Measurements from ENCODE around the gene MAPK1. TPM values are rescaled to one million over a fixed set of nuclear protein-coding genes. Genes with fewer than 3 reads are reported as not detected.

MAPK1 gene
- total RNA-seq, 1 experiment from 2014 or later: 87.4 TPM

- TF ChIP-seq NR3C1 (CRISPR knock-in tag; conservative IDR thresholded peaks at IDR 0.05; ENCODE audit: low read depth) (no peak), TCF7 (CRISPR knock-in tag; IDR thresholded peaks at IDR 0.05; ENCODE audit: low read depth) (no peak), ZNF423 (CRISPR knock-in tag; IDR thresholded peaks at IDR 0.05) (no peak), MLX (CRISPR knock-in tag; IDR thresholded peaks at IDR 0.05) (no peak), TEAD4 (CRISPR knock-in tag; IDR thresholded peaks at IDR 0.05) (no peak)
- TF ChIP-seq, protein P1, sequence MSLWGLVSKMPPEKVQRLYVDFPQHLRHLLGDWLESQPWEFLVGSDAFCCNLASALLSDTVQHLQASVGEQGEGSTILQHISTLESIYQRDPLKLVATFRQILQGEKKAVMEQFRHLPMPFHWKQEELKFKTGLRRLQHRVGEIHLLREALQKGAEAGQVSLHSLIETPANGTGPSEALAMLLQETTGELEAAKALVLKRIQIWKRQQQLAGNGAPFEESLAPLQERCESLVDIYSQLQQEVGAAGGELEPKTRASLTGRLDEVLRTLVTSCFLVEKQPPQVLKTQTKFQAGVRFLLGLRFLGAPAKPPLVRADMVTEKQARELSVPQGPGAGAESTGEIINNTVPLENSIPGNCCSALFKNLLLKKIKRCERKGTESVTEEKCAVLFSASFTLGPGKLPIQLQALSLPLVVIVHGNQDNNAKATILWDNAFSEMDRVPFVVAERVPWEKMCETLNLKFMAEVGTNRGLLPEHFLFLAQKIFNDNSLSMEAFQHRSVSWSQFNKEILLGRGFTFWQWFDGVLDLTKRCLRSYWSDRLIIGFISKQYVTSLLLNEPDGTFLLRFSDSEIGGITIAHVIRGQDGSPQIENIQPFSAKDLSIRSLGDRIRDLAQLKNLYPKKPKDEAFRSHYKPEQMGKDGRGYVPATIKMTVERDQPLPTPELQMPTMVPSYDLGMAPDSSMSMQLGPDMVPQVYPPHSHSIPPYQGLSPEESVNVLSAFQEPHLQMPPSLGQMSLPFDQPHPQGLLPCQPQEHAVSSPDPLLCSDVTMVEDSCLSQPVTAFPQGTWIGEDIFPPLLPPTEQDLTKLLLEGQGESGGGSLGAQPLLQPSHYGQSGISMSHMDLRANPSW (CRISPR knock-in tag; conservative IDR thresholded peaks at IDR 0.05; ENCODE audit: low read depth): no peak
- ChIA-PET CTCF (no interaction called here), POLR2A (no interaction called here)
- Mint-ChIP-seq H3K27ac (no peak overlapping the region), H3K4me1 (peaks cover 65% of the 10 kb centered on the region), H3K9me3 (no peaks in the 10 kb centered on the region), H3K27me3 (ENCODE audit: low read depth) (no peaks in the 10 kb centered on the region), H3K4me3 (peak overlapping the region; percentile 96), H3K36me3 (no peaks in the 10 kb centered on the region)
- DNase-seq (ENCODE audit: low spot score) (no peak), ATAC-seq (no peak)
These were observed 2.4 kb downstream of the MAPK1 start for GRCh38 chr22:21865041-21865440.

- no peak overlapping the region for H3K4me3 Mint-ChIP-seq
- H3K4me1 Mint-ChIP-seq: peaks cover 62% of the 10 kb centered on the region
- POLR2A ChIA-PET: interaction anchor here (0.6 kb wide), 1 partner anchor 16 kb away, joined by 4 read pairs; no protein-coding TSS in a partner anchor
- no peaks in the 10 kb centered on the region for H3K9me3 Mint-ChIP-seq
- CTCF ChIA-PET: no interaction called here
- no peak for ATAC-seq
- H3K36me3 Mint-ChIP-seq: no peaks in the 10 kb centered on the region
- H3K27me3 Mint-ChIP-seq (ENCODE audit: low read depth): no peaks in the 10 kb centered on the region
- H3K27ac Mint-ChIP-seq: no peak overlapping the region
- DNase-seq (ENCODE audit: low spot score): no peak
- TF ChIP-seq E2F4 (CRISPR knock-in tag; IDR thresholded peaks at IDR 0.05; ENCODE audit: borderline replicate concordance, low read depth): no peak
- no peak for TF ChIP-seq USF1 (CRISPR knock-in tag; IDR thresholded peaks at IDR 0.05)
- TF ChIP-seq ZNF425 (CRISPR knock-in tag; conservative IDR thresholded peaks at IDR 0.05): no peak
- no peak for TF ChIP-seq HMGA2 (CRISPR knock-in tag; IDR thresholded peaks at IDR 0.05)
- TF ChIP-seq ZNF232 (CRISPR knock-in tag; IDR thresholded peaks at IDR 0.05): no peak
- no peak for TF ChIP-seq ZBTB21 (CRISPR knock-in tag; IDR thresholded peaks at IDR 0.05; ENCODE audit: borderline replicate concordance)
- no peak for TF ChIP-seq NFYB (CRISPR knock-in tag; conservative IDR thresholded peaks at IDR 0.05; ENCODE audit: low read depth)
- TF ChIP-seq AFF4 (CRISPR knock-in tag; IDR thresholded peaks at IDR 0.05; ENCODE audit: borderline replicate concordance): no peak
- TF ChIP-seq MYBL2 (CRISPR knock-in tag; IDR thresholded peaks at IDR 0.05): no peak
- TF ChIP-seq, protein P2, sequence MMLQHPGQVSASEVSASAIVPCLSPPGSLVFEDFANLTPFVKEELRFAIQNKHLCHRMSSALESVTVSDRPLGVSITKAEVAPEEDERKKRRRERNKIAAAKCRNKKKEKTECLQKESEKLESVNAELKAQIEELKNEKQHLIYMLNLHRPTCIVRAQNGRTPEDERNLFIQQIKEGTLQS (CRISPR knock-in tag; conservative IDR thresholded peaks at IDR 0.05): no peak
- no peak for TF ChIP-seq PRRX2 (CRISPR knock-in tag; IDR thresholded peaks at IDR 0.05)
- TF ChIP-seq, protein P3, sequence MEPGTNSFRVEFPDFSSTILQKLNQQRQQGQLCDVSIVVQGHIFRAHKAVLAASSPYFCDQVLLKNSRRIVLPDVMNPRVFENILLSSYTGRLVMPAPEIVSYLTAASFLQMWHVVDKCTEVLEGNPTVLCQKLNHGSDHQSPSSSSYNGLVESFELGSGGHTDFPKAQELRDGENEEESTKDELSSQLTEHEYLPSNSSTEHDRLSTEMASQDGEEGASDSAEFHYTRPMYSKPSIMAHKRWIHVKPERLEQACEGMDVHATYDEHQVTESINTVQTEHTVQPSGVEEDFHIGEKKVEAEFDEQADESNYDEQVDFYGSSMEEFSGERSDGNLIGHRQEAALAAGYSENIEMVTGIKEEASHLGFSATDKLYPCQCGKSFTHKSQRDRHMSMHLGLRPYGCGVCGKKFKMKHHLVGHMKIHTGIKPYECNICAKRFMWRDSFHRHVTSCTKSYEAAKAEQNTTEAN (CRISPR knock-in tag; IDR thresholded peaks at IDR 0.05): no peak
- no peak for TF ChIP-seq ZNF219 (CRISPR knock-in tag; IDR thresholded peaks at IDR 0.05; ENCODE audit: borderline replicate concordance)
- TF ChIP-seq JAZF1 (CRISPR knock-in tag; IDR thresholded peaks at IDR 0.05): no peak
- no peak for TF ChIP-seq ZNF138 (CRISPR knock-in tag; conservative IDR thresholded peaks at IDR 0.05)
These were observed 4.8 kb downstream of the MAPK1 start for GRCh38 chr22:21862386-21863245.
